NCI-H1694 (cell line): ENCODE results near the gene GPR55.
"Not testable (repeated sequence)": the region's sequence is repeated elsewhere in the genome, so short reads cannot be mapped to it uniquely, and the experiment has no call there.

Experiments used
- DNase-seq: peaks from one replicate; lab custom pipeline; 2025; lab: John Stamatoyannopoulos, UW

GPR55 gene

GRCh38 chr2:230924470-230925341, at the start of gene GPR55:
Gene GPR55, minus strand, starts transcription at chr2:230925242. Its CDS starts 14,280 bp downstream, at chr2:230910962.
- DNase-seq: no peak

- DNase-seq: no peak
Measured at GRCh38 chr2:230974096-230974913, 49.3 kb upstream of the GPR55 start.

GRCh38 chr2:230972046-230972445, 47.0 kb upstream of the GPR55 start:
- DNase-seq: no peak

- DNase-seq: no peak
Measured at GRCh38 chr2:230969659-230970015, 44.6 kb upstream of the GPR55 start.

GRCh38 chr2:230968921-230969658, 44.0 kb upstream of the GPR55 start:
- no peak for DNase-seq

GRCh38 chr2:230968314-230968713, 43.3 kb upstream of the GPR55 start:
- DNase-seq: not testable (repeated sequence)

GRCh38 chr2:230967113-230967512, 42.1 kb upstream of the GPR55 start:
- DNase-seq: no peak

- DNase-seq: no peak
Measured at GRCh38 chr2:230964136-230964730, 39.2 kb upstream of the GPR55 start.

- DNase-seq: no peak
Measured at GRCh38 chr2:230961091-230961491, 36.0 kb upstream of the GPR55 start.

GRCh38 chr2:230960026-230960425, 35.0 kb upstream of the GPR55 start:
- no peak for DNase-seq

GRCh38 chr2:230958820-230959756, 34.0 kb upstream of the GPR55 start:
- no peak for DNase-seq

- no peak for DNase-seq
Measured at GRCh38 chr2:230957756-230958391, 32.8 kb upstream of the GPR55 start.

GRCh38 chr2:230956827-230957755, 32.0 kb upstream of the GPR55 start:
- no peak for DNase-seq

GRCh38 chr2:230955163-230955737, 30.2 kb upstream of the GPR55 start:
- no peak for DNase-seq

- DNase-seq: no peak
Measured at GRCh38 chr2:230954746-230955145, 29.7 kb upstream of the GPR55 start.

- no peak for DNase-seq
Measured at GRCh38 chr2:230953845-230954244, 28.8 kb upstream of the GPR55 start.

GRCh38 chr2:230952226-230952956, 27.3 kb upstream of the GPR55 start:
- DNase-seq: no peak

GRCh38 chr2:230951396-230951795, 26.4 kb upstream of the GPR55 start:
- no peak for DNase-seq
